Activated T-cell treated with anti-CD3 and anti-CD28 coated beads for 24 hours (primary cell): ENCODE measurements around the gene CNIH2.
"Not testable (repeated sequence)": the region's sequence is repeated elsewhere in the genome, so short reads cannot be mapped to it uniquely, and the experiment has no call there.

Experiments used
- DNase-seq: peaks from one replicate; pipeline ENCODE4 v3.0.0-alpha.2; 2020; ENCODE audit warnings: low read depth

CNIH2 gene

DNA sequence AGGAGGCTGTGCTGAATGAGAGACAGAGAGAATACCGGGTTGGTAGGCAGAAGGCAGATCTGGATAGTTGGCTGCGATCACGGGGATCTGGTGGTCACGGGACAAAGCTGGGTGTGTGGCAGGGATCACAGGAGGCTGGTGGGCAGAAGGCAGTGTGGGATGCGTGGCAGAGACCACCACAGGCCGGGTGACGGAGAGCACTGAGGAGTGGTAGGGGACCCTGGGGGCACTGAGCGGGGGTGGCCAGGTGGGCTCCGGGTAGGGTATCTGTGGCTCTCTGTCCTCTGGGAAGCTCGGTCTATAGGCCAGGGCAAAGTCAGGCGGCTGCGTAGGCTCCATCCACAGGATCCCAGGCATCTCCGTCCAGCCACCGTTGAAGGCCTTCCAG is 37.5 kb downstream of the CNIH2 start:
- no peak for DNase-seq

DNA sequence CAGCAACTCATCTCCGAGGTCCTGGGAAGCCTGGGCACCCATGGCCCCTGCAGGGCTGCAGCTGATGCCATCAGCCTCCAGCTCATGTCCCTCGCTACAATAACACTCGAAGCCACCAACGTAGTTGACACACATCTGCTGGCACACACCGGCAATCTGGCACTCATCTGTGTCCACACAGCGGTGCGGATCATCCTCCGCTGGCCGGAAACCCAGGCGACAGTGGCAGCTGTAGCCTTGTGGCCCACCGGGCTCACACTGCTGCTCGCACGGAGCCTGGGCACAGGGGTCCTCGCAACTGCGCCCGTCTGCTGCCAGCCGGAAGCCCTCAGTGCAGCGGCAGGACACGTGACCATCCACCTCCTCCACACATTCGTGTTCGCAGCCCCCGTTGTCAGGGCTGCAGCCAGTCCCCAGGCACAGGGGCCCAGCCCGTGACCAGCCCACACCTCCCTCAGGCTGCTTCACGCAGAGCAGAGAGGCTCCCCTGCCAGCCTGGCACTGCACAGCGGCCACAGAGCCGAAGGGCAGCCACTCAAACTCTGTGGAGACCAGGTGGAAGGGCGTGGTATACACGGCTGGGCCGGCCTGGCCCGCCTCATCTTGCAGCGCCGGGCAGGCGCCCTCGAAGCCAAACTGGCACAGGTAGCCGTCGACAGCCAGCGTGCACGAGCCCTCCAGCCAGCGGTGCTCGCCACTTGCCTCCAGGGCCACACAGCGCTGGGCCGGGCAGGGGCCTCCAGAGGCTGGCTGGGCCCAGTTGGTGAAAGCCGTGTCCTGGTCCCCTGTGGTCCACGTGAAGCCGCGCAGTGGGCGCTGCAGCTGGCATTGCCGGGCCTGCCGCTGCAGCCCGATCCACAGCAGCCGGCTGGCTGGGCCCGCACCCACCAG is 38.2 kb downstream of the CNIH2 start:
- DNase-seq: no peak

DNA sequence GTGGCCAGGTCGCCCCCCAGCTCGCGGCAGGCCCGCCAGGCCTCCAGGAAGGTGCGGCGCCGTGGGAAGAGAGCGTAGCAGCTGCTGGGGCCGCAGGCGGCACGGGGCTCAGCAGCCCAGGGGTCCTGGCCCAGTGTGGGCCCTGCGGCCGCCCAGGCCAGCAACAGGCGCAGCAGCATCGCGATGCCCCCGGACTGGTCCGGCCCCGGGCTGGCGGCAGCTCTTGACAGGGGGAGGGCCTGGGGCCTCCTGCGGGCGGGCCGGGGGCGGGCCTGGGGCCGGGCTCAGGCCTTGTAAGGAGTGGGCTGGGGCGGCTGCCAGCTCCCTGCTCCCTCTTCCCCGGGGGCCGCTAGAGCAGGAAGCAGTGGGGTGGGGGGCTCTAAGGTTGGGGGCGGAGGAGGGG is 38.9 kb downstream of the CNIH2 start, which contains the start of gene CD248:
TSS of gene CD248 (minus strand) at position 196 of the 403 bp plus-strand sequence. CDS start at position 179, 17 bp downstream.
- no peak for DNase-seq

DNA sequence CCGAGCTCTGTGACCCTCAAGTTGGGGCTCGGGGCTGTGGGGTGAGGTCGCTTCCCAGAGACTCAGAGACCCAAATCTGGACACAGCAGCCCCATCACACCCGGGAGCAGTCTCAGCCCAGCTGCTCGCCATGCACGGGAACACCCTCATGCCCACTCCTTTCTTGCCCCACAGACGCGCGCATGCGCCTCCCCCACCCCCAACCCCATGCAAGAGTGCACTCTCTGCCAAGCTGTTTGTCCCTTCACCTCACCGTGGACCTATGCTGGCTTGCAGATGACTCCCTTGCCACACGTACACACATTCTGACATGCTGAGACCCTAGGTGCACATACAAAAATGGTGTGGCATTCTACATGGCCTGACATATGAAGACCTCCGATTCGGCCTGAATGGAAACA is 39.3 kb downstream of the CNIH2 start:
- DNase-seq: peak; percentile 34

DNA sequence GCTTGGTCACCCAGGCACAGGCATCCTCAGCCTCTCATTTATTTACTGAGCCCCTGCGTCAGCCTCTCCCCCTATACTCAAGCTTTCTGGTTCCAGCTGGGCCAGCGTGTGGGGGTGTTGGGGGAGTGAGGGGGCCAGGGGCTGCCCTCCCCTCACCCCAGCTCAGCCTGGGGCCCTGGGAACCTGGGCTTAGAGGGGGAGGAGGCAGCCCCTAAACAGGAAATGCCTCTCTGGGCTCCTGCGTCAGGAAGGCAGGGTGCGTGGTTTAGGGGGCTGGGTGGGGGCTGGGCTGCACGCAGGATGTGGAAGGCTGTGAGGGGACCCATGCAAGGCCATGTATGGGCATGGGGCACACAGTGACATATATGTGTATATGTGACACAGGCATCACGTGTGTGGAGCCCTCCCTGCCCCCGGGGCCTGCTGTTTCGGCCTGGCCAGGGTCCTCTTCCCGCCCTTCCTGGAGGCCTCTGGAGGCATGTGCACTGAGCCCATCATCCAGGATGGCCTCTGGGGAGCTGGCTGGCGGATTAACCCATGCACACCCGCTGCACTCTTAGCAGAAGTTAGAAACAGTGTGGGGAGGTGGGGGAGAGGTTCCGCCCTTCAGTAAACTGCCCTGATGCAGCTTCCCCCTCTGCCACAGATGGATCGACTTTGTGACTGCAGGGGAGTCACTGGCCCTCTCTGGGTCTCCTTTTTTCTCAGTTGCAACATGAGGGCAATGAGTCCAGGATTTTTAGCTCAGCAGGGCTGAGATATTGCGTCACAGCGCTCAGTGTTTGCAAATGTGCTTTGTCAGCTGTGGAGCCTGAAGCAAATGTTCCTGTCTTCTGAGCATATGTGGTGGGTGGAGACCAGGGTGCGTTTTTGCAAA is 40.0 kb downstream of the CNIH2 start:
- DNase-seq: peak; percentile 29

DNA sequence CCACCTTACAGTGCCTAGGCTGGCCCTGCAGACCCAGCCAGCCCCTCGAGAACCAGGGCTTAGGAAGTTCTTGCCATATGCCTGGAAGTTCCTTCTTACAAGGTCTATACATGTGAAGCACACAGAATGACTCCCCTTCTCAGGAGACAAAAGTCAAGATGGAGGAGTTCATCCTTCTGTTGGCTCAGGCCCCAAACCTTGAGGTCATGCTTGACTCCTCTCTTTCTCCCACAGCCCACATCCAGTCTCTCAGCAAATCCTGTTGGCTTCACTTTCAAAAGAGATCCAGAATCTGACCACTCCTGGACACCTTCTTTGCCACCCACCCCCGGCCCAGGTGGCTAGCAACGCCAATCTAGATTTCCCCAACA is 40.6 kb downstream of the CNIH2 start:
- no peak for DNase-seq

DNA sequence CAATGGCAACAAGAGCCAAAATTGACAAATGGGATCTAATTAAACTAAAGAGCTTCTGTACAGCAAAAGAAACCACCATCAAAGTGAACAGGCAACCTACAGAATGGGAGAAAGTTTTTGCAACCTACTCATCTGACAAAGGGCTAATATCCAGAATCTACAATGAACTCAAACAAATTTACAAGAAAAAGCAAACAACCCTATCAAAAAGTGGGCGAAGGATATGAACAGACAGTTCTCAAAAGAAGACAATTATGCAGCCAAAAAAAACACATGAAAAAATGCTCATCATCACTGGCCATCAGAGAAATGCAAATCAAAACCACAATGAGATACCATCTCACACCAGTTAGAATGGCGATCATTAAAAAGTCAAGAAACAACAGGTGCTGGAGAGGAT is 42.3 kb downstream of the CNIH2 start:
- DNase-seq: not testable (repeated sequence)

DNA sequence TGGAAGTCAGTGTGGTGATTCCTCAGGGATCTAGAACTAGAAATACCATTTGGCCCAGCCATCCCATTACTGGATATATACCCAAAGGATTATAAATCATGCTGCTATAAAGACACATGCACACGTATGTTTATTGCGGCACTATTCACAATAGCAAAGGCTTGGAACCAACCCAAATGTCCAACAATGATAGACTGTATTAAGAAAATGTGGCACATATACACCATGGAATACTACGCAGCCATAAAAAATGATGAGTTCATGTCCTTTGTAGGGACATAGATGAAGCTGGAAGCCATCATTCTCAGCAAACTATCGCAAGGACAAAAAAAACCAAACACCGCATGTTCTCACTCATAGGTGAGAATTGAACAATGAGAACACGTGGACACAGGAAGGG is 42.8 kb downstream of the CNIH2 start:
- DNase-seq: not testable (repeated sequence)

DNA sequence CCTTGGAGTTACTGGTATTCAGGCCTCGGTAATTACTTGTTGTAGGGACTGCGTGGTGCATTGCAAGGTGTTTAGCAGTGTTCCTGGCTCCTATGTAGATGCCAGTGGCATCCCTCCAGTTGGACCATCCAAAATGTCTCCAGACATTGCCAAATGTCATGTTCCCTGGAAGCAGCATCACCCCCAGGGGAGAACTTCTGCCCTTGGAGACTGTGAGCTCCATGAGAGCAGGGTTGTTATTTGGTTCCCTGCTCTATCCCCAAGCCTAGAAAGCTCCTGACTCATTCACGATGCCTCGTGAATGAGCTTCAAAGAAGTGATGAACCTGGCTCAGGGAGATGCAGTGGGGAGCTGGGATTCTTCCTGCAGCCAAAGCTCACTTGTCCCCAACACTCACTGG is 43.6 kb downstream of the CNIH2 start:
- DNase-seq: no peak

DNA sequence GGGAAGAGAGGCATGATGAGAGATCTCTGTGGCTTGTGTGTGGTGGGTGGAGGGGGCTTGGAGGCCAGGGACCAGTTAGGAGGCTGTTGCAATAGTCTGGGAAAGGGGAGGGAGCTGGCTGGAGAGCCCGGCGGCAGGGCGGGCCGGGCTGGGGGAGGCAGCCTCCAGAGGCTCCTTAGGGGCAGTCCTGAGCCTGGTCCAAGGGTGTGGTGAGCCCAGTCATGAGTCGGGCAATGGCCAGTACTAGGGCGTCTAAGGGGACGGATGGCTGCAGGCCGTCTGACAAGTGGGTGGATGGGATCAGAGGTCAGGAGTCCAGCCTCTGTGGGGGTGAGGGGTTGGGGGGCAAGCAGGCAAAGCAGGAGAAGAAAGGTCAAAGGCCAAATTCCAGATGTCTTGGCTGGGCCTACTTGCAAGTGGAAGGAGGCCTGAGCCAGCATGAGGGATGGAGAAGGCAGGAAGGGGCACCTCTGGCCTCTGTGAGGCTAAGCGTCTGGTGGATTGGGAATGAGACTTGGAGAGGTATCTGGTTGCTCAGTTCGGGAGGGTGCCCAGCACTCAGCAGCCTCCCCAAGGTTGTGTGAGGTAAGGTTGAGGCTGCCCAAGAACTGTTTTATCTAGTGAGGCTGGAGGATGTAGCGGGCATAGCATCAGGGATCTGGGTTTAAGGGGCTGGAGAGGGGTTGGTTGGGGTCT is 44.9 kb downstream of the CNIH2 start:
- no peak for DNase-seq

DNA sequence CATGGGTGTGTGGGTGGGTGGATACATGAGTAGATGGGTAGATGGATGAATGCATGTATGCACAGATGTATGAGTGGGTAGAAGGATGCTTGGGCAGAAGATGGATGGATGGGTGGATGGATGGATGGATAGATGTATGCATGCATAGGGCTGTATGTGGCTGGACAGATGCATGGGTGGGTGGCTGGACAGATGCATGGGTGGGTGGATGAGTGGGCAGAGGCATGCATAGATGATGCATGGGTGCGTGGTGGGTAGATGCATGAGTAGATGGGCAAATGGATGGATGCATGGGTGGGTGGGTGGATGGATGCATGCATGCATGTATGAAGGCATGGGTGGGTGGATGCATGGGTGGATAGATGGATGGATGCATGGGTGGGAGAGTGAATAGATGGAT is 45.7 kb downstream of the CNIH2 start:
- no peak for DNase-seq

DNA sequence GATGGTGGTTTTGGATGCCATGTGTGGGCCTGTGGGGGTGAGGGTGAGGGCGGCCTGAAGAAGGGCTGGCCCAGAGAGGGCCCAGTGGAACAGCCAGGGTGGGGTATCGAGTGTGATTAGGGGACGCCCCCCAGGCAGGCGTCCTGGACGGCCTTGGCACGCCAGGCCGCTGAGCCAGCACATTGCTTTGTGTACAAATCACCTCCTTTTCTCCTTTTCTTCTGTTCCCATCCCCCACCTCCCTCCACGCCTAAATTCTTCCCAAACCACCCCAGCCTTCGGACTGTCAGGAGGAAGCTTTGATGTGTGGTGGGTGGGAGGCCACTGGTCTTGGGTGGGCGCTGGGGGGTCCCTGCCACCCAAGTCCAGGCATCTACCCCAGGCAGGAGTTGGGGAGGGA is 46.7 kb downstream of the CNIH2 start:
- DNase-seq: no peak

DNA sequence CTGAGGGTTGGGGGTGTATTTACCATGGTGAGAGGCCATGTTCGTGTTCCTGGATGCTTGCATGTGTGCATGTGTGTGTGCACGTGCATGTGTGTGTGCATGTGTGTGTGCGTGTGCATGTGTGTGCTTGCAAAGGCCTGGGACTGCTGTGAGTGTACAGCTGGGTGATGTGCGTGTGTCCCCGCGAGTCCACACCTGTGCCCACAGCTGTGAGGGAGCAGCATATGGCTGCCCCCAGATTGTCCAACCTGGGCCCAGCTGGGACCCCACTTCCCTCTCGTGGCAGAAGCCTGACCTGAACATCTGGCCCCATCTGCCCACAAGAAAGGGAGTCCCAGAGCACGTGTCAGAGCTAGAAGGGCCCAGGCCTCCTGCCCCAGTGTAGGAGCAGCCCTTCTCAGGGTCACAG is 47.3 kb downstream of the CNIH2 start:
- no peak for DNase-seq

DNA sequence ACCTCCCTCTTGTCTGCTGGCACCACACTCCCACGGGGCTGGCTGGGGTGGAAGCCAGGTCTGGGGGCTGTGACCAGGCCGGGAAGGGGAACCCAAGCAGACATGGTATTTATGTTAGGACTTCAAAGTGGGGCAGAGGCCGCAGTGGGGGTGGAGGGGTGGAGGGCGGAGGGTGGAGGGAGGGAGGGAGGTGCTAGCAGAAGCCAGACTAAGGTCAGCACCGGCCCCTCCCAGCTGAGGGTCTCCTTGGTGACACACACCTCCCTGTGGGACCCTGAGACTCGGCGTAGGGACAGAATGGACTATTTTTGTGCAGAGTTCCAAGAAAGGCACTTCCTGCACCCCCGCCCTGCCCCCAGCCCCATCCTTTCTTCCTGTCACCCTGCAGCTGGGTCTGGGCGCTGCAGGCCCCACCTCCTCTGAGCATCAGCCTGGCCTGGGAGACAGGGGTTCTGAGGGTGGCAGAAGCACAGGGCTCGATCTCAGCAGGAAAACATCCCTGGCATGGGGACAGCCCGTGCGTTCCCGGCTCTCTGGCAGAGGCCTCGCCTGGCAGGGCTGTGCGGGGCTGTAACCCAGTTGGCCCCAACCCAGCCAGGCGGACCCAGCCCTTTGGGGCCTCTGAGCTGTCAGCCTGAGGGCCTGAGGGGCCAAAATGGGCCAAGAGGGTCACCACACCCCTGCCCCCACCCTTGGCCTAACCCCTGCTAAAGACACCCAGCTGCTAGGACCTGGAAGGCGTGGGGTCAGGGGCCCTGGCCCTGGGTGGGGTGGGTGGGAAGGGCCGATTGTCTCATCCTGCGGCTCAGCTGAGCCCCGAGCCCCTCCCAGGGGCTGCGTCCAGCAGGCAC is 48.5 kb downstream of the CNIH2 start:
- DNase-seq: no peak

DNA sequence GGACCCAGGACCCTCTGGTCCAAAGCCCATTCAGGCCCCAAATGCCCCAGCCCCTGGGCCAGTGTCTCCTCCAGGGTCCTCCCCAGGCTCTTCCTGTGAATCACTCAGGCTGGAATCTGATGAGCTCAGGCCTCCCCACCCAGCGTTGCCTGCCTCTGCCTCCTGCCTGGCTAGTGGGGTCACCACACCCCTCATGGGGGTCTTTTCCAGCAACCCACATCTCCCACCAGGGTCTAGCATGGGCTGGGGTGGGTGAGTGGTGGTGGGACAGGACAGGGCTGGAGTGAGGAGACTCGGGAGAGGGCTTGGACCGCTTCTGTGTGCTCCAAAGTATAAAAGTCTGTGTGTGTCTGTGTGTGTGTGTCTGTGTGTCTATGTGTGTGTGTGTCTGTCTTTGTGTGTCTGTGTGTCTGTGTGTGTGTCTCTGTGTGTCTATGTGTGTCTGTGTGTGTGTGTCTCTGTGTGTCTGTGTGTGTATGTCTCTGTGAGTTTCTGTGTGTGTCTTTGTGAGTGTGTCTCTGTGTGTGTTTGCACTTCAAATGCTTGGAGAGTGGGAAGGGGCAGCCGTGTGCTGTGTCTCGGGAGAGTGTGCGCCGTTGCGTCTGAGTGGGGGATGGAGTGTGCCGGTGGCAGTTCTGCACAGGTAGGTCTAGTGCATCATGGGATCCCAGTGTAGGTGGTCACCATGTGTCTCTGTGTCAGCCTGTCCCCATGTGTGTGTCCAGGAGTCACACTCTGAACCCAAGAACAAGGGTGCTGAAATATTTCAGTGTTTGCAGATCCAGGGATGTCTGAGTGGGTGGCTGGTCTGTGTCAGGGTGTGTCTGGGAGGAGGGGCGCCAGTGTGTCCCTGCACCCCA is 49.4 kb downstream of the CNIH2 start:
- no peak for DNase-seq

DNA sequence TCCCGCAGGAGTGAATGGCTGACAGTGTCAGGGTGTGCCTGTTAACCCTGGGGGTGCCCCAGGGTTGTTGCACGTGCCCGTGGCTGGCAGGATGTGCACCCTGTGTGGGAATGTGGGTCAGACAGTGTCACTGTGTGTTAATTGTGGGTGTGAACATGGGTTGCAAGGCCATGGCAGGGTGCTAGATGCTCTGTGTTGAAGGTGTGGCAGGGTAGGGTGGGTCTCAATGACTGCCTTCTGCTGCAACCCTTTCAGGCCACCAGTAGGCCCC is 50.0 kb downstream of the CNIH2 start:
- DNase-seq: no peak

DNA sequence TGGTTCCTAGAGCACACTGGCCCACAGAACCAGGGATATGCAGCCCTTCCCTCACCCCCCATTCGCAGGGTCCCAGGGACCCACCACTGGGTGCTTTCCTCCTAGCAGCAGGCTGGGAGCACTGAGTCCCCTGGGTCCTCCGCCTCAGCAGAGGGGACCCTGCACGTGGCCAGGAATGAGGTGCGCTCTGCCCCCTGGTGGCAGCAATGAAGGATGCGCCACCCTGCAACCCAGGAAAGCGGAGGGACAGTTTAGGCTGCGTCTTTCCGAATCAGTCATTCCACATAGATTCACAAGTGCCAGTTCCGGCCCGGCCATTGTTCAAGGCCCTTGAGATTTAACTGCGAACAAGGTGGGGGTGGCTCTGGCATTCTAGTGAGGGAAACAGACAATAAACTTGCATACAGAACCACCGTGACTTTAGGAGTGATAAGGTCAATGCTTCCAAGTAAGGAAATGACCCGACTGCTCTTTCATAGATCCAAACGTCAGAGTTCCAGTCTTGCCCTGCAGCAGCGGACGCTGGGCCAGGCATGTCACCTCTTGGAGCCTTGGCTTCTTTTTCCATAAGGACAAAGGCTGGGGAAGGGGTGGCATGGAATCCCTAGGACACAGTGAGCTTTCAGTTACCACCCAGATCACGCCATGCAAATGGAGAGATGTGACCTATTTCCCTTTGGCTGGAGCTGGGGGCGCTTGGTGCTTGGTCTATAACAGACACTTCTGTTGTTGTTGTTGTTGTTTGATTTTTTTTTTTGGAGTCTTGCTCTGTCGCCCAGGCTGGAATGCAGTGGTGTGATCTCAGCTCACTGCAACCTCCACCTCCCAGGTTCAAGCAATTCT is 50.5 kb downstream of the CNIH2 start:
- peak; percentile 76 for DNase-seq

DNA sequence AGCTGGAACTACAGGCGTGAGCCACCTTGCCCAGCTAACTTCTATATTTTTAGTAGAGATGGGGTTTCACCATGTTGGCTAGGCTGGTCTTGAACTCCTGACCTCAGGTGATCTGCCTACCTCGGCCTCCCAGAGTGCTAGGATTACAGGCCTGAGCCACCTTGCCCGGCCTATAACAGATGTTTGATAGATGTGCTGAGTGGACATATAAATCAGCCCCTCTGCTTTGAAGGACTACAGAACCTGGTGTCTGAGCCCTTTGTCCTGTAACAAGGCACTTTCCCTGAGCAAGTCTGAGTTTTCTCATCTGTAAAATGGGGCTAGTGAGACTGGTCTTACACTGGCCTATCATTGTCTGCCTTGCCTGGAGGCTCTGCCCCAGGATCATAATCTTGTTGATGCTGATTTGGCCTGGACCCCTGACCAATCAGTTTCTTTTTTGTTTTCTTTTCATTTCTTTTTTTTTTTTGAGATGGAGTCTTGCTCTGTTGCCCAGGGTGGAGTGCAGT is 51.2 kb downstream of the CNIH2 start:
- DNase-seq: no peak

DNA sequence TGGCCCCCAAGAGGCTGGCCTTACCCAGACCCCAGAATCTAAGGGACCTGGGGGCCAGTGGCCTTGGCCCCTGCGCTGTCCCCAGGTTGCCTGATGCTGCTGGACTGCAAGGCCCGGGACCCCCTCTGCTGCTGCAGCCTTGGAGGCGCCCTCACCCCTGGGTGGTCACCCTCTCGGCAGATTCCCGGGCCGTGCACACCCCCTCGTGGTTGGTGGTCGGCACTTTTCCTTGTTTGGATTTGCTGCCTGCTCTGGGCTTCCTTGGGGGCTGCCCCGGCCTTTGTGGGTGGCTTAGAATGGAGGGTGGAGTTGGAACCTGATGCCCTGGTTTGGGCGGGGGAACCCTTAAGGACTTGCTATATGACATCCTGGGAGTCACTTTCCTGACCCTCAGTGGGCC is 53.0 kb downstream of the CNIH2 start:
- DNase-seq: no peak
